Measurements from ENCODE around the gene DIP2C.
"Not testable (repeated sequence)": the region's sequence is repeated elsewhere in the genome, so short reads cannot be mapped to it uniquely, and the experiment has no call there.

DIP2C gene

GRCh38 chr10:660413-660969 lies 29.0 kb downstream of the DIP2C start:
- DNase-seq (ENCODE audit: low read depth), result no peak

DNA sequence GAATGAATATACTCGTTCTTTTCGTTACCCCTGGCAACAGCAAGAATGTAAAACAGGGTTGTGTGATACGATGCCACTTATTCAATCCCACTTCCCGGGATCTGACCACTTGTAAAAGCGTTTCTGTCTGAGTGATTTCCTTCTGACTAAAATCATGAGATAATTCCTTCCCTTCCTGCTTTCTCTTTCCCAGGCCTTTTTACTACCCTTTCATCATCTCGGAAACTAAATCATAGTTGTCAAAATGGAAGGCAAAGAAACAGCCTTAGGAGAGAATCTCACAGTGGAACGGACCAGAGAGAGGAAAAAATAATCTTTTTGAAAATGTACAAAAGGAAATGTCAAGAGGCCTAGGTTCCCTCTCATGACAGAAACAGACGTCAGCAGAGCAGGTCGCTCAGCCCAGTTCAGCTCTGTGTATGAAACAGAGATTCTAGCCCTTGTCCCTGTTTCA lies 29.8 kb downstream of the DIP2C start:
- DNase-seq (ENCODE audit: low read depth), result no peak

GRCh38 chr10:657816-658350 lies 31.6 kb downstream of the DIP2C start:
- not testable (repeated sequence) for DNase-seq (ENCODE audit: low read depth)

GRCh38 chr10:656883-657282 lies 32.6 kb downstream of the DIP2C start:
- DNase-seq (ENCODE audit: low read depth), result no peak

DNA sequence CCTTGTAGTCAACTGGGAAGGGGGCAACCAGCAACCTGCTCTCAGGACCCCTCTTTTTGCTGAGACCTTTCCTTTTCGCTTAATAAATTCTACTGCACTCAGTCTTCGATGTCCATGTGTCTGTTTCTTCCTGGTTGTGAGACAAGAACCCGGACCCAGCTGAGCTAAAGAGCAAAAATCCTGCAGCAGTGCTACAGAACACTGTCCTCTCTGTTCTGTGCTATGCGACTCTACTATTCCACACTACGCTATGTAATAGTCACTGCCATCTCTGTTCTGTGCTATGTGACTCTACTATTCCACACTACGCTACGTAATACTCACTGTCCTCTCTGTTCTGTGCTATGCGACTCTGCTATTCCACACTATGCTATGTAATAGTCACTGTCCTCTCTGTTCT lies 34.3 kb downstream of the DIP2C start:
- DNase-seq (ENCODE audit: low read depth), result no peak

DNA sequence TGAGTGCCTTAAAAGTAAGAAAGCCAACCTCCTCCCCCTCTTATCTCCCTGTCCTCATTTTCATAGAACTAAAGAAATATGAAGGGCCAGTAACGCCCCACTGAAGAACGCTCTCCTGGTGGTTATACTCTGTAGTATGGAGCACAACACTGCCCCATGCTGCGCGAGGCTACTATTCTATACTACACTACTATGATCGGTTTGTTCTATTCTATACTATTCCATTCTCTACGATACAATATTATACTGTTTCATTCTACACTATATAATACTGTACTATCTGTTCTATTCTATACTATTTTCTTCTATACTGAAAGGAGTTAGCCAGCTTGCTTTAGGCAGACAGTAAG lies 34.8 kb downstream of the DIP2C start:
- no peak for DNase-seq (ENCODE audit: low read depth)

DNA sequence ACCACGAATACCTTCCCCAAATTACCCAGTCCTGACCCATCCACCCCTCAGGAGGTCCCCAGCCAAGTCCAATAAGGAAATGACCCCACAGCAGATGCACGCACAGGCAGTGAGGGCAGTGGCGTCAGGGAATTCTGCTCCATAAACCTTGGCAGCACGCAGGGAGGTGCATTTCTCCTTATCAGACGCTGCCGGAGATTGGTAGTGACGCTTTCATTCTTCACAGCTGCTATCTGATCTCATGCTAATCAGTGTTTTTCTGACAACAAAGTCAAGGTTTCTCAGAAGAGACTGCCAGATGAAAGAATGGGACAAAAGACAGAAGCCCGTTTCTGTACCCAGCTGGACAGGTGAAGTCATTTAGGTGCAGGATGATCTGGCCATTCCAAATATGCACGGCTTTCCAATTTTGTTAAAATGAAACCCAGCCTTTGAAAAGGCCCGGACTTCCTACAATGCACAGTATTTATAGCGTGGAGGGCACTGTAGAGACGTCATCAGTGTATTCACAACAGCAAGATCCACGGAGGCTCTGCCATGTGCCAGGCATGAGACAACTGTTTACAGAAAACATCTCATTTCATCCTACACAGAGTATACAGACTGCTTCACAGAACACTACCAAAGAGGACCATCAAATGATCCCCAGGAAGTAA lies 35.3 kb downstream of the DIP2C start:
- DNase-seq (ENCODE audit: low read depth), result no peak

DNA sequence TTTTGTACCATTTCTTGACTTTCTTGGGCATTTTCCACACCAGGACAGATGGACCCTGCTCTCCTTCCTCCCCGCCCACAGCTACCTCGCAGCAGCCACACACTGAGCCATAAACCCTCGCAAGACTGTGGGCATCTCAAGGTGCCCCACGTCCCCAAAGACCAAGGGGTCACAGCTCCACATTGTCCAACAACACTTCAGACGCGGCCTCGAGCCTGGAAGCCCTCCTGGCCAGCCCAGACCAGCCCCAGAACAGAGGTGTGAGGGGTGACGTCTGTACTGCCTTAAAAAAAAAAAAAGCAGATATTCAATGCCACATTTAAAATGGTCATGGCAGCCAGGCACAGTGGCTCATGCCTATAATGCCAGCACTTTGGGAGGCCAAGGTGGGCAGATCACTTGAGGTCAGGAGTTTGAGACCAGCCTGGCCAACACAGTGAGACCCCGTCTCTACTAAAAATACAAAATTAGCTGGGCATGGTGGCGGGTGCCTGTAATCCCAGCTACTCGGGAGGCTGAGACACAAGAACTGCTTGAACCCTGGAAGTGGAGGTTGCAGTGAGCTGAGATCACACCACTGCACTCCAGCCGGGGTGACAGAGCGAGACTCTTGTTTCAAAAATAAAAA lies 36.5 kb downstream of the DIP2C start:
- DNase-seq (ENCODE audit: low read depth), result not testable (repeated sequence)

DNA sequence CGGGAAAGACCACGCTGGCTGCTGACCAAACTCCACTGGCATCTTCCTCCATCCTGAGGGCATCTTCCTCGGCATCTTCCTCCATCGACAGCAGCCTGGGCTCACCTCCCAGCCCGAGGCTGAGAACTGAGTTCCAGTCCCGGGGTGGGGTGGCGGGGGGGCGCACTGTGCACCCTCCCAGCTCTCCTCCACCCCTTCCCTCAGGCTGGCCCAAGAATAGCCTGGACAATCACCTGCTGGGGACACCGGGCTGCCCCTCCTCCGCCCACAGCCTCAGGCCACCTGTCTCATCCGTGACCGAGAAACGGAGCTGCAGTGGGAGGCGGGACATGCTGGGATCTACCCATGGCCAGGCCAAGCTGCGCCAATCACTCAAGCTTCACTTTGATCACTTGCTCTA lies 37.2 kb downstream of the DIP2C start:
- DNase-seq (ENCODE audit: low read depth), result no peak

- no peak for DNase-seq (ENCODE audit: low read depth)
Observed at GRCh38 chr10:651692-652091, 37.8 kb downstream of the DIP2C start.

DNA sequence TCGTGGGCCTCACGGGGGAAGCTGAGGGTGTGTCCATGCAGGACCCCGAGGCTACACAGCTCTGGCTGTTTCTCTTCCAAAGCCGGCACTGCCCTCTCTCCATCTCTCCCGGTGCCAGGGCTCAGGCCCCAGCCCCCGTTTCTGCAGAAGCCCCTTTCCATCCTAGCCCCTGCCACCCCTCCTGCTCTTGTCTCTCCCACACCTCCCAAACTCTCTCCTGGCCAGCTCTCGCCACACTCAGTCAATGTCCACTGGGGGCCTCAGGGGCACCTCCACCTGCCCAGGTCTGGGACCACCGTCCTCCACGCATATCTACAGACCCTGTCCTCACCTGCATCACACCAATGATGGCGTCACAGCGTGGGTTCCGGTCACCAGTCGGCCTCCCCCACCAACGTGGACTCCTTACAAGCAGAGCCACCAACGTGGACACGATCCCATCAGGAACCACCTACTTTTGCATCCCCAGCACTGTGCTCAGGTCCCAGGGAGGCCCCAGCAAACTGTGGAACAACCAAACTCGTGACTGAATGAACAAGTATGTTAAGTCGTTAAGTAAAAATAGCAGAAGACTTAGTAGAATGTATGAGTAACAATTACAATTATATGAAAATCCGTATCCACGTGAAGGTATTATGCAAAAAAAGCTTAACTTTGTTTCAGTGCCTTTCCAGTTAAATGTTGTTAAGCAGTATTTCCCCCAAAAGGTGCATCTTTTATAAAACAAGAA lies 38.4 kb downstream of the DIP2C start:
- no peak for DNase-seq (ENCODE audit: low read depth)

DNA sequence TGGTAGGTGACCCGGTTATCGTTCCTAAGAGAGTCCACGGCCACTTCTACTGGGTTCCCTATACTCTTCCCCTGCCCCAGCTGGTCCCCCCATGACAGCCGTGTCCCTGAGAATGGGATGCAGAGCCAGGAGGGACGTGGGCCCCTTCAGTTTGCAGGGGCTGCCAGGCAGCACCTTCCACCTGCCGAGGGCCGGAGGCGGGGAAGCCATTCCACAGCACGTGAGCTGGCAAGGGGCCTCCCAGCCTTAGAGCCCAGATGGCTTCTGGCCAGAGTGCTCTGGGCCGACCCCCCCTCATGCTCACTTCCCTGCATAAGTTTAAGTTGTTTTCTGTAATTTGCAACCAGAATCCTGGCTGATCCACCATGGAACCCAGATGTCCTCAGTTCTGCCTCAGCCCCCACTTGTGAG lies 39.0 kb downstream of the DIP2C start:
- DNase-seq (ENCODE audit: low read depth), result no peak

DNA sequence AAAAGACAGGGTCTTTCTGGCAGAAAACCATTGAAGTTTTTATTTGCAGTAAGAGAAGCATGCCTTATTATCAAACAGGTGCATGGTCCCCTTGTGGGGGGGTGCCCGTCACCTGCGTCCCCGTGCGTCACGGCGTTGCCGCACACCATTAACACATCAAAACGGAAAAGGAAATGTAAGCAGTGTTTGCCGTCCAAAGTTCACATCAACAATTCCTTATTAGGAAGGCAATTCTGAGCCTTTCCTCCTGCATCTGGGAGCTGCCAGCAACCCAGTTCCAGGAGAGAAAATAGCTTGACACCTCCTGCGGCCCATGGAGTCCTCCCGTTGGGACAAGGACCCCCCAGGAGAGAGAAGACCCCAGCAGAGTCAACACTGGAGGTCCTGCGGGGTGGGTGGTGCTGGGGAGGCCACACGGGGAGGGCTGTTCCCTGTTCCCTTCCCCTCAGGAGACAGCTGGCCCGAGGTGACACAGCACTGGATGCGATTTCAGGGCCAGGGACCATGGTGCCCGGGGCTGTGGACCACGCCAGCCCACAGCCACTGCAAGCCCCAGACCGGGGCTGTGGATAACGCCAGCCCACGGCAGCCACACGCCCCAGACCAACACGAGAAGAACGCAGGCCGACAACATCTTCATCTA lies 39.5 kb downstream of the DIP2C start:
- no peak for DNase-seq (ENCODE audit: low read depth)

DNA sequence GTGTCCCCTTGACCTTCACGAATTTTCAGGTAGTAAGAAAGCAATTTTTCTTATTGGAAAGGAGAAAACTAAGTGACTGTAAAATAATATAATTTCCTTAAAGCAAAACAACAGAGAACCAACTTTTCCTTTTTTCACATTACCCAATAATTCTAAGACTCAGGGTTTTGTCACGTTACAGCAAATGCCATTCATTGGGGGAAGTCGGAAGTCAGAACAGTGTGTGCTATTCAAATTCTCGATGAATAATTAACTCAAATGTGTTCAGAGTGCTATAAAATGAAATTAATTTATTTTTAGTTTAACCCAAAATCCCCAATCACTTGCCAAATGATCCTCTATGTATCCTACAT lies 40.0 kb downstream of the DIP2C start:
- DNase-seq (ENCODE audit: low read depth), result no peak

GRCh38 chr10:647019-647418 lies 42.4 kb downstream of the DIP2C start:
- not testable (repeated sequence) for DNase-seq (ENCODE audit: low read depth)

DNA sequence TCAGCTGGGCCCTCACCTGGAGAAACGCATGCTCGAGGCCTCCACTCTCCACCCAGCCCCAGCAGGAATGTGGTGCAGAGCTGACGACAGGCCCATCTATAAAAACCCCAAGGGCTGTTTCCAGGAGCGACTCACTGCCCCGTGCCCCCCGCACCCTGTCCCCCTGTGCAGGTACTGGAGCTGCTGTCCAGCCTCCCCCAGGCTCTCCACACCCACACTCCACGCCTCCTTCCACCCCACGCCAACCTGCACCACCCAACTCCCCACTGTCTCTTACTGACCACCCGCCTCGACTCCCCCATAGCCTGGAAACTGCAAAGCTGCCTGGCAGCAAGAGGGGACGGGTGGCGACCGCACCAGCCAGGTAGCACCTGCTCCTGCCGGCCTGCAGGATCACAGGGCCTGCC lies 43.3 kb downstream of the DIP2C start:
- no peak for DNase-seq (ENCODE audit: low read depth)

- no peak for DNase-seq (ENCODE audit: low read depth)
Observed at GRCh38 chr10:644943-645334, 44.5 kb downstream of the DIP2C start.

GRCh38 chr10:644076-644942 lies 45.2 kb downstream of the DIP2C start:
- DNase-seq (ENCODE audit: low read depth), result no peak

- DNase-seq (ENCODE audit: low read depth), result no peak
Observed at GRCh38 chr10:642186-642890, 47.1 kb downstream of the DIP2C start.

DNA sequence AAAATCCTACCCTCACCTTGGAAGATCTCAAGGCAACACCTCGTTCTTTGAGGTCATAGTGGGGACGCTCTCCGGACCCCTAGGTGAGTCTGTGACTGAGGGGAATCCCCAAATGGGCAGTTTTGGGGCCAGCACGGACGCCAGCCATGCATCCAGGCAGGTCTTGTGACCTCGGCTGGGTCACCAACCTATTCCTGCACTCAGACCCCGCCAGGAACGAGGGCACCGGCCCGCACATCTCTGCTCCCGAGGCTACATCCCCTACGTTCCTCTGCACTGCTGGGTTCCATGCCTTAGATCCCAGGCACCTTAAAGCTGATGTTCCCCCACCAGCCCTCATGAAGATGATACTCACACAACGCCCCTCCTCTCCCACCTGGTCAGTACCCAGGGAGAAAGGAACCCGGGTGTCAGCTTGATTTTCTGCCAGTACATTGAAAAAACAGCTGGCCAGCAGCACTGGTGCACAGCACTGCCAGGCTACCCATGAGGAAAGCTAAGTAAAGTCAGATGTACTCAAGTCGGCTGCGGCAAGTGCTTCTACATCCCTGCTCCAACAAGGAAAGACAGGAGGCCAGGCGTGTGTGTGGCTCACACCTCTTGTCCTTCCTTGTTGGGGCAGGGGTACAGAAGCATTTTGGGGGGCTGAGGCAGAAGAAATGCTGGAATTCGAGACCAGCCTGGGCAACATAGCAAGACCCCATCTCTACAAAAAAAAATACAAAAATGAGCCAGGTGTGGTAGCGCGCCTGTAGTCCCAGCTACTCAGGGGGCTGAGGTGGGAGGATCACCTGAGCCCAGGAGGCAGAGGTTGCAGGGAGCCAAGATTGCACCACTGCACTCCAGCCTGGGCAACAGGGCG lies 48.1 kb downstream of the DIP2C start:
- DNase-seq (ENCODE audit: low read depth), result no peak

Measured in stimulated activated CD8-positive, alpha-beta memory T cell treated with anti-CD3 and anti-CD28 coated beads, Interleukin-12 subunit alpha, Interleukin-12 subunit beta, amount 100 ng/mL, for 1 hour (primary cell).